GM21717 (cell line): ENCODE data around the gene POP5.
A peak's percentile ranks its signal among the peaks of the same experiment; 100 is the strongest.
"Not testable (repeated sequence)": the region's sequence is repeated elsewhere in the genome, so short reads cannot be mapped to it uniquely, and the experiment has no call there.

Source experiments
- ATAC-seq: cut with Tn5 transposase; IDR thresholded peaks from one replicate; pipeline ENCODE4 v1.9.1; 2021; ENCODE audit warnings: mild to moderate bottlenecking, moderate library complexity; ENCODE audit not compliant: unreplicated experiment

The POP5 gene, protein sequence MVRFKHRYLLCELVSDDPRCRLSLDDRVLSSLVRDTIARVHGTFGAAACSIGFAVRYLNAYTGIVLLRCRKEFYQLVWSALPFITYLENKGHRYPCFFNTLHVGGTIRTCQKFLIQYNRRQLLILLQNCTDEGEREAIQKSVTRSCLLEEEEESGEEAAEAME

DNA sequence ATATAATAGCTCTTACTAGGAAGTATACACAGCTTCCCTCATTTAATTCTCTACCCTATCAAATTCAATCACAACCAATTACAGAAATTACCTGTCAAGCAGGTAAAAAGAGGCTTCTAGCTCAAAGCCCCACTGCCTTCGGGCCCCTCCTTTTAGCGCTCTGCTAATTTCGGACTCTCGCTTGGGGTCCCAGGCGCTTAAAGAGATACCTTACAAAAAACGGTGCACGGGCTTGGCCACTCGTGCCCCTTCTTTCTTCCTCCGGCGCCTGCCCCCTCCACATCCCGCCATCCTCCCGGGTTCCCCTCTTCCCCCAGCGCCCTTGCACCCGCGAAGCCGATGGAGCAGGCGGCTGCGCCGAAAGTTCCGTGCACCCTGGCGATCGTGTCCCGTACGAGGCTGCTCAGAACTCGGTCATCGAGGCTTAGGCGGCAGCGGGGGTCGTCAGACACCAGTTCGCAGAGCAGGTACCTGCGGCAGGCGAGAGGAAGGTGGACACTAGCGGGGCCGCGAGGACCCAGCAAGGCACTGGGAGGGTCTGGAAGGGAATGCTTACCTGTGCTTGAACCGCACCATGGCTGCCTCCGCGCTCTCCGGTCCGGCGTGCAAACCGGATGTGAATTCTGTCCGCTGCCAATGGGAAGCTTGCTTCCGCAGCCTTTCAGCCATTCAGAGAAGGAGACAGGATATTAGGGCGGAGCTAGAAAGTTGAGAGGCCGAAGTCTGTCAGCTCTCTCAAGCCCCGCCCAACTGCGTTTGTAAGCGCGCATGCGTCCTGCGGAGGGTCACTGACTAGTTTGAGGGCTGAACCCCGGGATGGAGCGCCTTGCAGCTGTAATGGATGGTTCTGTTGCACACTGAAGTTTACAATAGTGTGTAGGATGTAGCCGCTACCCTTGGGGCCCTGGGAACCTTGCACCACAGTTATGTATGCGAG is at the start of gene POP5:
POP5 (minus strand) TSS at position 616 of the 937 bp plus-strand sequence; CDS start at position 576, 40 bp downstream.
- peak; percentile 88 for ATAC-seq

DNA sequence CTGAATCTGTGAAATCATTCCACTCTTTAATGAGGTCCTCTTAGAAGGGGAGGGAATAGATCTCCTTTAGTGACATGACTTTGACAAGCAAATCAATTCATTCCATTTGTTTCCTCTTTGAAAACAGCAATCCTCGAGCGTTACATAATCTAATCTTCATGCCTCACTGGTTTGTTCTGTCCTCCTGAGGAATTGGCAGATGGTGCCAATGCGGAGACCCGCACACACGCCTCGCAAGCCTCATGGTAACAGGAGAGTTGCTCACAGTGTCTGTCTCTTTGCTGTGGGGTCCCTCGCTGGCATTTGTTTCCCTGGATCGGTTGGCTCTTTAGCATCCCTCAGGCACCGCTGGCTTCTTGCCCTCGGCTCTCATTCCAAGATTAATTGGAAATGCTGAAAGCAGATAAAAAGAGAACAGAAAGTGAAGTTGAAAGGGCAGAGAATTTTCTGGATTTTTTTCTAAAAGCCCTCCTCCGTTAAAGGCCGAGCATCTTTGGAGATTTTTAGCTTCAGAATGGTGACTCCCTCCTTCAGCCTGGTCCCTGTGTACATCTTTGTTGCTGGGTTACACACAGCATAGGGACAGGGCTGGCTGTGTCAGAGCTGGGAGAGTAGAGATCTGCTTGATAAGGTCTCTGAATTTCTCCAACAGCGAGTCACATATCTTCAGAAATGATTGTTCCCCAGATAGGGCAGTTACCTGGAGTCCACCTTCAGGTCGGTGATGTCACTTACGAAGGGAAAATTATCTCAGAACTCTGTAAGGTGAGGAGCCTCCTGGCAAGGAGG is 49.1 kb upstream of the POP5 start:
- ATAC-seq = no peak

DNA sequence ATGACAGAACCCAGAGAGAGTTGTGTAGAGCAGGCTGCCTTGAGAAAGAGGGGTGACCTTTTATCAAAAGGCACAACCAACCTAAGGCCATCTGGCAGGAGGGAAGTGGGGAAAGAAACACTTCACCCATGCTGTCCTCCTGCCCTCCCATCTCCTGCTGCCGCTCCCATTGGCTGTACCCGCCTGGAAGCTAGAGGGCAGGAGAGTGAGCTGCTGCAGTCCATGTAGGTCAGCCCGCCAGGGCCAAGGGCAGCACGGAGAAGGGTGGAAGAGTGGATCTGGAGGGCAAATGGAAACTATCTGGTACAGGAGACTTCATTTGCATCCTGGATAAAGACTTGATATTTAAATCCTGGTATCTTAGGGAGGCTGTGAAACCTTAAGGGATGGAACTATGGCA is 47.7 kb upstream of the POP5 start:
- ATAC-seq = no peak

DNA sequence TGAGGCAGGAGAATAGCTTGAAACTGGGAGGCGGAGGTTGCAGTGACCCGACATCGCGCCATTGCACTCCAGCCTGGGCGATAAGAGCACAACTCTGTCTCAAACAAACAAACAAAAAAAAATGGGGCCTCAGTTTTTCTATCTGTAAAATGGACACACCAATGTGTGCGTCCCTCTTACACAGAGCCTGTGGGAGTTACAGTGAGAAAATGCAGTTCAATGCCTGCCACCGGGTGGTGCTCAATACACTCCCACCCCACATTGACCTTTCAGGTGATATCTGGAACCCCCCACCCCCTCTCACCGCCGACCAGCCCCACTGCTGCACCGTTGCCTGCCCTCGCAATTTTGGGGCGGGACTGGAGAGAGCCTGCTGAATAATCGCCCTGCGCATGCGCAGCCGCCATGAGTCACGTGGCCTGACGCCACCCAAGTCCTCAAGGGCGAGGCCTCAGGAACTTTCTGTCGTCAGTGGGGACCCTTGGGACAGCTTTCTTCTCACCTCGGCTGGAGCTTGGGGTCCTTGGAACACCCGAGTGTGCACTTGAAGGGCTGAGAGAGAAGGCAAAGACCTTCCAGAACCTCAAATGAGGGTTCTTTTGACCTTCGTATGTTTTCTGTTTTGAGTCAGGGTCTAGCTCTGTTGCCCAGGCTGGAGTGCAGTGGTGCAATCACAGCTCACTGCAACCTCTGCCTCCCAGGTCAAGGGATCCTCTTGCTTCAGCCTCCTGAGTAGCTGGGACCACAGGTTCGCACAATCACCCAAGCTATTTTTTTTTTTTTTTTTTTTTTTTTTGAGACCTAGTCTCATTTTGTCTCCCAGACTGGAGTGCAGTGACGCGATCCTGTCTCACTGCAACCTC is 44.6 kb upstream of the POP5 start:
- ATAC-seq = no peak

DNA sequence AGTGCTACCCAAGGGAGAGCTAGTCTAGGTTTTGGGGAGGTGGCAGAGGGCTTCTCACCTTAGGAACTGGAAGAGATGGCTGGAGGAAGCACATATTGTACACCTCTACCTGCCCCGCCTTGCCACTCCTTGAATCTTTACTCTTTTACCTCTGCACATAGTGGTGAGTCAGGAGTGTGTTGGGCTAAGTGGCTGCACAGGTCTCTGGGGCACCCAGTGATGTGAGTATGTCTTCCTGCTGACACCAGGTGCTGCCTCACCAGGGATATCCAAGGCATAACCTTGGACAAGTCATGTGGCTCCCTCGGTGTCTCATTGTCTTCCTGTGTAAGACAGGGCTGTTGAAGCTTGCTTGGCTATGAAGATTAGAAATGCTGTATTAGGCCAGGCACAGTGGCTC is 39.4 kb upstream of the POP5 start:
- no peak for ATAC-seq

DNA sequence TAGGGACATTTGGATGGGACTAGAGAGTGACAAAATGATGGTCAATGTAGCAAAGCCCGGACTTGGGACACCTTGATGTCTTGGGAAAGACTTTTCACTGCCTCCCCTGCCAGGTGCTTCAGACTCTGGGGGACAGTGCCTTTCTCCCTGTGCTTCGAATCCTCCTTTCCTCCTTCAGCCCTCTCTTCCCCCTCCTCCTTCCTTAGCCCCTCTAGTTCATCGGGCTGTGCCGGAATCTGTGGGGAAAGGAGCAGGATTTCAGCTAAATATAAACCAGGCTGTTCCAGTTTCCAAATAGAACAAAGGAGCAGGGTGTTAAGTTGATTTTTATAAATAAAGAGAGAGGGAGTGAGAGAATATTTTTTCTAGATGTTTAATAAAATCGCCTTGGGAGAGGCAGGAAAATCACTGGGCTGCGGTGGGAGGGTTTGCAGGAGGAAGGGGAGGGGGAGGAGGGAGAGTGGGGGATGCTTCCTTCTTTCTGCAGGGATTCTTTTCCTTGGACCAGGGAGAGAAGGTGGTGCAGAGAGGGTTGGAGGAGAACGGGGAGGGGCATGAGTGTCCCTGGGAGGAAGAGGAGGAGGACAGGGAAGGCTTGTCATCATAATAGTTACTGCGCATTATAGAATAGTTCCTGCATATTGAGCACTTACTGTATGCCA is 37.9 kb upstream of the POP5 start:
- ATAC-seq = no peak

DNA sequence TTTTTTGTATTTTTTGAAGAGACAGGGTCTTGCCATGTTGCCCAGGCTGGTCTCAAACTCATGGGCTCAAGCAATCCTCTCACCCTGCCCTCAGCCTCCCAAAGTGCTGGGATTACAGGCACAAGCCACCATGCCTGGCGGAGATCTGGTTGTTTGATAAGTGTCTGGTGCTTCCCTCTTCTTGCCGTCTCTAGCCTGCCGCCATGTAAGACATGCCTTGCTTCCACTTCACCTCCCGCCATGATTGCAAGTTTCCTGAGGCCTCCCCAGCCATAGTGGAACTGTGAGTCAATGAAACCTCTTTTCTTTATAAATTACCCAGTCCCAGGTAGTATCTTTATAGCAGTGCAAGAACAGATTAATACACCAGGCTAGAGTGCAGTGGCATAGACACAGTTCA is 36.6 kb upstream of the POP5 start:
- ATAC-seq = not testable (repeated sequence)

DNA sequence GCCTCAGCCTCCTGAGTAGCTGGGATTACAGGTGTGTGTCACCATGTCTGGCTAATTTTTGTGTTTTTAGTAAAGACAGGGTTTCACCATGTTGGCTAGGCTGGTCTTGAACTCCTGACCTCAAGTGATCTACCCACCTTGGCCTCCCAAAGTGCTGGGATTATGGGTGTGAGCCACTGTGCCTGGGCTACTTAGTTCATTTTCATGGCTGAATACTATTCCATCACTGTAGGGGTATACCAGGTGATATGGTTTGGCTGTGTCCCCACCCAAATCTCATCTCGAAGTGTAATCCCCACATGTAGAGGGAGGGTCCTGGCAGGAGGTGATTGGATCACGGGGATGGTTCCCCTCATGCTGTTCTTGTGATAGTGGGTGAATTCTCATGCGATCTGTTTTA is 36.0 kb upstream of the POP5 start:
- ATAC-seq = not testable (repeated sequence)

DNA sequence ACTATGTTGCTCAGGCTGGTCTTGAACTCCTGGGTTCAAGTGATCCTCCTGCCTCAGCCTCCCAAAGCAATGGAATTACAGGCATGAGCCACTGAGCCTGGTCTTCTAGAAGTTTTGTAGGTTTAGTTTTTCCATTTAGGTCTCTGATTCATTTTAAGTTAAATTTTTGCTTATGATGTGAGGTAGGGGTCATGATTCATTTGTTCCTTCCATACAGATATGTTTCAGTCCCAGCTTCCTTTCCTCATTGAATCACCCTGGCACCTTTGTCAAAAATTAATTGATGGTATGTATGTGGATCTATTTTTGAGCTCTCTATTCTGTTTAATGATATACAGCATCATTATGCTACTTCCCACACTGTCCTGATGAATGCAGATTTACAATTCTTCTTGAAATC is 33.6 kb upstream of the POP5 start:
- no peak for ATAC-seq

DNA sequence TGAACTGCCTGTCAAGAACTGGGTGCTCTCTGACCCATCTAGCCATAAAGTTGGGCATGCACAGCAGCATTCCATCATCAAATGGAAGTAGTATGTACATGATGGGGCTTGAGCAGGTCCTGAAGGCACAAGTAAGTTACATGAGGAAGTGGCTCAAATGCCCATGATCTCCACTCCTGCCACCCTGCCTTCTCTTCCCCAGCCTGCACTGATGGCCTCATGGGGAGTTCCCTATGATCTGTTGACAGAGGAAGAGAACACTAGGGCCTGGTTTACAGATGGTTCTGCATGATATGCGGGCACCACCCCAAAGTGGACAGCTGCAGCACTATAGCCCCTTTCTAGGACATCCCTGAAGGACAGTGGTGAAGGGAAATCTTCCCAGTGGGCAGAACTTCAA is 30.3 kb upstream of the POP5 start:
- not testable (repeated sequence) for ATAC-seq

DNA sequence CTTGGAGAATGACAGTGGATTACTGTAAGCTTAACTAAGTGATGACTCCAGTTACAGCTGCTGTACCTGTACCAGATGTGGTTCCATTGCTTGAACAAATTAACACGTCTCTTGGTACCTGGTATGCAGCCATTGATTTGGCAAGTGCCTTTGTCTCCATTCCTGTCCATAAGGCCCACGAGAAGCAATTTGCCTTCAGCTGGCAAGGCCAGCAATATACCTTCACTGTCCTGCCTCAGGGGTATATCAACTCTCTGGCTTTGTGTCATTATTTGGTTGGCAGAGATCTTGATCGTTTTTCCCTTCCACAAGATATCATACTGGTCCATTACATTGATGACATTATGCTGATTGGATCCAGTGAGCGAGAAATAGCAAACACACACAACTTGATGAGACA is 29.4 kb upstream of the POP5 start:
- ATAC-seq = no peak

DNA sequence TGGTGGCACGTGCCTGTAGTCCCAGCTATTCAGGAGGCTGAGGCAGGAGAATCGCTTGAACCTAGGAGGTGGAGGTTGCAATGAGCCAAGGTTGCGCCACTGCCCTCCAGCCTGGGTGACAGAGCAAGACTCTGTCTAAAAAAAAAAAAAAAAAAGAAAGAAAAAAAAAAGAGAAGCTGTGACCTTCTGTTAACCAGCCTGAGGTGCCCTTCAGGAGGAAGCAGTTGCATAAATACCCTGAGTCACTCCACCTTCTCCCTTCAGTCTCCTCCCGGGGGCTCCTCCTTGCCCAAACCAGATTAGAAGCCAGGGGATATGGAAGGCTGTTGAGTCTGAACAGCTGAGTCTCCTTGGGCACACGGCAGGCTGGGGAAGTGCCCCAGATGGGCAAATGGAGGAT is 21.2 kb upstream of the POP5 start:
- ATAC-seq = not testable (repeated sequence)

DNA sequence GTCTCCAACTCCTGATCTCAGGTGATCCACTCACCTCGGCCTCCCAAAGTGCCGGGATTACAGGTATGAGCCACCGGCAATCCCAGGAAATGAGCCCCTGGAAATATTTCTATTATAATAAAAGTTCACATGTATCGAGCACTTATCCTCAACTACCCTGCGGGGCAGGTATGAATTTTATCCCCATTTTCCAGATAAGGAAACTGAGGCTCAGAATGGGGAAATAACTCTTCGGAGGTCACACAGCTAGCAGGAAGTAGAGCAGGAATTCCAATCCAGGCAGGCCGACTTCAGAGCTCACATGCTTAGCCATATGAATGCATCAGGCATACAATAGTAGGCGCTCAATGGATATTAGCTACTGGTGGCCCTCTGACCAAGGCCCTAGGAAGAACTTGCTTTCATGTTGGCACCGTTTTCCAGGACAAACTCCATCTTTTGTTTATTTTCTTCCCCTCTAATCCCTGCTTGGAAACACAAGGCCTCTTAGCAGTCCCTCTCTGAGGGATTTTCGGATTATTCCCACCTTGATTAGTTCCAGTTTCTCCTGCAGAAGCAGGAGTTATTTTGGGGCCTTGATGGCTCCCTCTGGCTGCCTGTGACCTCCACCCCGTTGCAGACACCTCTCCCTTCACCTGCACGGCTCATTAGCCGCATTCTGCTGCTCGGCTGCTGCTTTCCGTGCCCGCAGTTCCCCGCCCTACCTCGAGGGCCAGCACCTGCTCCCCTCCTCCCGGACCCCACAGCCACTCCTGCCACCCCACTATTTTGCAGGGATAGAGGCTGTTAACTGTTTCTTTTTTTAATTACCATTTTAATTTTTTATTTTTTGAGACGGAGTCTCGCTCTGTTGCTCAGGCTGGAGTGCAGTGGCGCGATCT is 18.7 kb upstream of the POP5 start:
- no peak for ATAC-seq

DNA sequence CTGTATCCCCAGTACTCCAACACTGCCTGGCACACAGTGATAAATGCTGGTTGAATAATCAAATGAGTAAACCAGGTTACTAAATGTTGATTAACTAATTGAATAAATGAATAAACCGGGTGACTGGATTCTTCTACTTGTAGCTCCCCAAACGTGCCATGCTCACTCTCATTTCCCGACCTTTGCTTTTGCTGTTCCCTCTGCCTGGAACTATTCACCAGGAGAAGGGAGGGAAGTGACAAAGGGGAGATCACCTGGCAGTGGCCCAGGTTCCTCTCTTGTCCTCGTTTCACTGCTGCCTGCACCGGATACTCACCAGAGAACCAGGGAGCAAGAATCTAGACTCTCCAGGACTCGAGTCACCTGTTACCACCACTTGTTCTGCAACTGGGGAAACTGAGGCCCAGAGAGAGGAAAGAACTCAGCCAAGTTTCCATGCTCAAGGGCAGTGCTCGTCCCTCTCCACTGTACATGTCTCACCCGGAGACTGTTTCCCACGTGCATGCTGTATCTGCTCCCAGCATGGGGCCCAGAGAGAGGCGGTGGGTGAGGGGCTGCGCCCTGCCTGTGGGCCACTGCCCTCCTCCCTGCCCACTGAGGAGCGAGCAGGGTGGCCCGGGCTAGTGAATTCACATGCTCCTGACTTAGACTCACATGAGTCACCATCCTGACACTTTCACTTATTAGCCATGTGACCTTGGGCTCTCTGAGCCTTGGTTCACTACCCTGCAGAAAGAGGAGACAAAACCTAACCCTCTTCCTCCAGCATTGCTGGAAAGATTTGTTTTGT is 17.7 kb upstream of the POP5 start:
- no peak for ATAC-seq

DNA sequence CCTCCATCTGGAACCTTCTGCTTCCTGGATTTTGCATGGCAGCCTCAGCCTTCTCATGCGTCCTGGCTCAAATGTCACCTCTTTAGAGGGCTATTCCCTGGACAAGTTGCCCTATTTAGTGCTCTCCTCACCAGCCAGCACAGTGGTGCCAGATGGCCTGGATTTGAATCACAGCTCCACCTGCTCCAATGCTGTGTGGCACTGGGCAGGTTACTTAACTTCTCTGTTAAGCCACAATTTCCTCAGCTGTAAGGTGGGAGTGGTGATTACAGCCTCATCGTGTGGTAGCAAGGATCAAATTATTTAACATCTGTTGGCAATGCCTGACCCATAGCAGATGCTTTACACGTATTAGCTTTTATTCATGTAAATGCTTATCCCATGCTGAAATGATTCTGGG is 16.7 kb upstream of the POP5 start:
- no peak for ATAC-seq

DNA sequence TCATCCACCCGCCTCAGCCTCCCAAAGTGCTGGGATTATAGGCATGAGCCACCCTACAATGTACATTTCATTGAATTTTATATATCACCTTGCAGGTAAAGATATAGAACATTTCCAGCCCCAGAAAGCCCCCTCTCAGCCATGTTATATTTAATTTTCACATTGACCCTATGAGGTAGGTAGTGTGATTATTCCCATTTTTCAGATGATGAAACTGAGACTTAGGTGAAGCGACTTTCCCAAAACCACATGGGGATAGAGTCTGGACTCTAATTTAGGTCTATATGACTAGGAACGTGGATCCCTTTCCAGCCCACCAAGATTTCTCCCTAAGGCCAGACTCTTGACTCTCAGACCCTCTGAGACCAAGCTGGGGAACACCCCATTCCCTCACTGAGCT is 15.7 kb upstream of the POP5 start:
- ATAC-seq = no peak

DNA sequence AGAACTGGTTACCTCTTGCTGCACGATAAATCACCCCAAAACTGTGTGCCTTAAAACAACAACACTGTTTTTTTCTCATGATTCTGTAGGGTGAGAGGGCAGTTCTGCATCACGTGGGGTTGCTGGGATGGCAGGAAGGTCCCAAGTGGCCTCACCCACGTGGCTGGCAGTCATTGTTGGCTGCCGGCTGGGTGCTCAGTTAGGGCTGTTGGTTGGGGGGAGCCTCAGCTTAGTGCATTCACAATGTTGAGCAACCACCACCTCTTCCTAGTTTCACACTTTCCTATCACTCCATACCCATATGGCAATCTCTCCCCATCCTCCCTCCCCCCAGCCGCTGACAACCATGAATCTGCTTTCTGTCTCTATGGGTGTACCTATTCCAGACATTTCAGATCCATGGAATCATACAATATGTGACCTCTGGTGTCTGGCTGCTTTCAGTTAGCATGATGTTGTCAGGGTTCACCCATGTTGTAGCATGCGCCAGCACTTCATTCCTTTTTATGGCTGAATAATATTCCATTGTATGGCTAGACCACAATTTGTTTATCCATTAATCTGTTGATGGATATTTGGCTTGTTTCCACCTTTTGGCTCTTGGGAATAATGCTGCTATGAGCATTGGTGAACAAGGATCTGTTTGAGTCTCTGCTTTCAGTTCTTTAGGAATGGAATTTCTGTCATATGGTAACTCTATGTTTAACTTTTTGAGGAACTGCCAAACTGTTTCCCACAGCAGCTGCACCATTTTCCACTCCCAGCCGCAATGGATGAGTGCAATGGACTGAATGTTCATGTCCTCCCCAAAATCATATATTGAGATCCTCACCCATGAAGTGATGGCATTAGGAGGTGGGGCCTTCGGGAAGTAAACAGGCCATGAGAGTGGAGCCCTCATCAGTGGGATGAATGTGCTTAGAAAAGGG is 11.2 kb upstream of the POP5 start:
- ATAC-seq = no peak
